GM13976 (cell line): ENCODE results near the gene PHLPP2.

ENCODE experiments used
- DNase-seq: peaks from one replicate; pipeline ENCODE4 v3.0.0; 2012; ENCODE audit warnings: low spot score
- CTCF ChIP-seq: IDR thresholded peaks from 2 replicates; pipeline ENCODE4 v1.5.1; 2012; ENCODE audit warnings: borderline replicate concordance, mild to moderate bottlenecking; ENCODE audit not compliant: insufficient read depth; ENCODE audit errors: extremely low read depth, missing control alignments, control extremely low read depth
- in situ Hi-C: fragments of 300-500 bp; cut with MboI; formaldehyde crosslinking; loops from one replicate; pipeline ENCODE4 v1.12.0; 2022; ENCODE audit warnings: low sequenced_read_pairs, mixed read lengths, inconsistent platforms; ENCODE audit not compliant: unreplicated experiment

PHLPP2 gene

GRCh38 chr16:71666928-71667707, 57.4 kb downstream of the PHLPP2 start:
- DNase-seq = no peak
- in situ Hi-C loops = no loop called here
- no peak for TF ChIP-seq CTCF

DNA sequence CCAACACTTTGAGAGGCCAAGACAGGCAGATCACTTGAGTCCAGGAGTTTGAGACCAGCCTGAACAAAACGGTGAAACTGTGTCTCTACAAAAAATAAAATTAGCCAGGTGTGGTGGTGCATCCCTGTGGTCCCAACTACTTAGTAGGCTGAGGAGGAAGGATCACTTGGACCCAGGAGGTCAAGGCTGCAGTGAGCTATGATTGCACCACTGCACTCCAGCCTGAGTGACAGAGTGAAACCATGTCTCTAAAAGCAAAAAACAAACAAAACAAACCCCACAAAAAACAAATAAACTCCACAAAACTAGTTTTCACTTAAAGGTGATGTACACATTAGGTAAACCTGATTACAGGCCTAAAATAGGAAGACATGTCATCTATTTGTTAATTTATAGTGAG, 58.2 kb downstream of the PHLPP2 start:
- TF ChIP-seq CTCF = no peak
- in situ Hi-C loops = no loop called here
- DNase-seq = no peak

DNA sequence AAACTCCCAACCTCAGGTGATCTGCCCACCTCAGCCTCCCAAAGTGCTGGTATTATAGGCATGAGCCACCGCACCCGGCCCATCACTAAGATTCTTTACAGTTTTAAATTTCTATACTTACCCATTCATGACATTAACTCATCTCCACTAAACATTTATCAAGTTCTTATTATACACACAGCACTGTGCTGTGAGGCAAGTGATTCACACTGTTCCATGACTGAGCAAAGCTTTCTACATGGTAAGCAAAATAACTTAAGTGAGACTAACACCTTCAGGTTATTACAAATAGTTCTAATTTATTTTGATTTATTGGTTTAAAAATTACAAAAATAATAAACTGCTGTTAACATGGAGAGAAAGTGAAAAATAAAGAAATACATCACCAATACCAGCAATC, 65.0 kb downstream of the PHLPP2 start:
- DNase-seq = no peak
- in situ Hi-C loops = no loop called here
- no peak for TF ChIP-seq CTCF

DNA sequence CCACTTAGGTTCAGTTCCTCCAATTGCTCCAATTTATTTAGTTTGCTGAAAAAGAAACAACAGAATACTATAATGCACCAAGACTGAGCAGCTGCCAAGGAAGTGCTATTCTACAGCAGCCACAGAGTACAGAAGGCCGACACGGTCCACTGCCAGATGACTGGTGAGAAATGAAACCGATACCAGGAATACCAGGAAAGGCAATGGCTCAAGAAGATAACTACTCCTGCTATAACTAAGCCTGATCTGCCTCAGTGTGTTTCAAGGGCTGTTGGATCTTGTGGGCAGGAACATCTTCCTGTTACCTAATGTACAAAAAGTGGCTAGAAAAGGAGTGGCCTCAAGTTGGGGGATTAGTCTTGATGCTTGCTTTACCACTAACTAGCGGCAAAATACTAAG, 65.7 kb downstream of the PHLPP2 start:
- no peak for TF ChIP-seq CTCF
- in situ Hi-C loops = no loop called here

GRCh38 chr16:71649704-71650103, 74.8 kb downstream of the PHLPP2 start:
- DNase-seq = no peak
- in situ Hi-C loops = no loop called here

More for the DNA sequence above, 65.7 kb downstream of the PHLPP2 start:
- peak; percentile 31 for DNase-seq

GRCh38 chr16:71648921-71649320, 75.6 kb downstream of the PHLPP2 start:
- no peak for DNase-seq
- in situ Hi-C loops = no loop called here
- no peak for TF ChIP-seq CTCF

More at GRCh38 chr16:71649704-71650103, 74.8 kb downstream of the PHLPP2 start:
- no peak for TF ChIP-seq CTCF
